Neural cell (in vitro differentiated cells): ENCODE data around the gene AANAT. TPM values are rescaled to one million over a fixed set of nuclear protein-coding genes. Genes with fewer than 3 reads are reported as not detected.

ENCODE experiments used
- H2AFZ ChIP-seq: fragments of 200-600, 300-800 bp; sonication (generic), shearing (Covaris generic); 2 replicates; pipeline ENCODE4 v1.6.0; 2014; ENCODE audit warnings: low read depth, mild to moderate bottlenecking, antibody characterized with exemption, low read length, moderate library complexity
- H3F3A ChIP-seq: fragments of 200-600 bp; shearing (Covaris generic); 2 replicates; pipeline ENCODE4 v1.6.1; 2016; ENCODE audit warnings: mild to moderate bottlenecking, moderate library complexity, mixed read lengths, antibody characterized with exemption, low read length; ENCODE audit not compliant: insufficient read depth, poor library complexity, severe bottlenecking
- H3K27ac ChIP-seq: fragments of 200-600, 300-800 bp; sonication (generic), shearing (Covaris generic); 2 replicates; pipeline ENCODE4 v1.5.1; 2014; ENCODE audit warnings: mild to moderate bottlenecking, low read length, moderate library complexity
- H3K27me3 ChIP-seq: fragments of 300-800, 200-600 bp; sonication (generic), shearing (Covaris generic); 2 replicates; pipeline ENCODE4 v1.6.0; 2014; ENCODE audit warnings: mild to moderate bottlenecking, low read depth, low read length, moderate library complexity; ENCODE audit not compliant: insufficient read depth
- H3K36me3 ChIP-seq: fragments of 300-800, 200-600 bp; sonication (generic), shearing (Covaris generic); 2 replicates; pipeline ENCODE4 v1.5.1; 2014; ENCODE audit warnings: mild to moderate bottlenecking, antibody characterized with exemption, low read length, moderate library complexity; ENCODE audit not compliant: insufficient read depth
- H3K4me2 ChIP-seq: fragments of 300-800, 200-600 bp; sonication (generic), shearing (Covaris generic); 2 replicates; pipeline ENCODE4 v1.6.0; 2014; ENCODE audit warnings: mild to moderate bottlenecking, low read length
- H3K4me3 ChIP-seq: fragments of 300-800, 200-600 bp; sonication (generic), shearing (Covaris generic); 2 replicates; pipeline ENCODE4 v1.5.1; 2014; ENCODE audit warnings: mild to moderate bottlenecking, low read length, moderate library complexity
- H3K79me2 ChIP-seq: fragments of 200-600 bp; shearing (Covaris generic); replicated peaks from 2 replicates; pipeline ENCODE4 v1.6.0; 2014; ENCODE audit warnings: mild to moderate bottlenecking, low read length, moderate library complexity; ENCODE audit not compliant: insufficient read depth
- H3K9ac ChIP-seq: fragments of 300-800, 200-600 bp; sonication (generic), shearing (Covaris generic); 2 replicates; pipeline ENCODE4 v1.6.1; 2016; ENCODE audit warnings: mild to moderate bottlenecking, low read length, mixed read lengths
- H3K9me2 ChIP-seq: fragments of 200-600 bp; shearing (Covaris generic); 2 replicates; pipeline ENCODE4 v1.6.1; 2016; ENCODE audit warnings: mild to moderate bottlenecking, low read length, mixed read lengths; ENCODE audit not compliant: insufficient read depth
- H3K9me3 ChIP-seq: fragments of 200-600, 300-800 bp; sonication (generic), shearing (Covaris generic); 2 replicates; pipeline ENCODE4 v1.6.1; 2016; ENCODE audit warnings: mild to moderate bottlenecking, mixed run types, low read length, moderate library complexity, mixed read lengths
- H4K20me1 ChIP-seq: fragments of 200-600 bp; shearing (Covaris generic); 2 replicates; pipeline ENCODE4 v1.6.1; 2016; ENCODE audit warnings: mild to moderate bottlenecking, mixed run types; ENCODE audit not compliant: insufficient read depth
- EP300 ChIP-seq: fragments of 450-650 bp; conservative IDR thresholded peaks from 2 replicates; pipeline ENCODE4 v1.6.1; 2014; ENCODE audit warnings: antibody characterized with exemption, mild to moderate bottlenecking, moderate library complexity; ENCODE audit not compliant: poor library complexity, severe bottlenecking
- EZH2 ChIP-seq: fragments of 200-600, 300-800 bp; shearing (Covaris generic), sonication (generic); IDR thresholded peaks from 2 replicates; pipeline ENCODE4 v1.6.1; 2014; ENCODE audit warnings: antibody characterized with exemption, low read length, borderline replicate concordance, mild to moderate bottlenecking; ENCODE audit not compliant: insufficient read depth, poor library complexity, severe bottlenecking
- MXI1 ChIP-seq: fragments of 450-650 bp; conservative IDR thresholded peaks from 2 replicates; pipeline ENCODE4 v1.6.1; 2014; ENCODE audit warnings: antibody characterized with exemption, mild to moderate bottlenecking; ENCODE audit not compliant: poor library complexity, severe bottlenecking
- POLR2AphosphoS5 ChIP-seq: IDR thresholded peaks from 2 replicates; pipeline ENCODE4 v1.6.1; 2012
- RAD21 ChIP-seq: fragments of 450-650 bp; conservative IDR thresholded peaks from 2 replicates; pipeline ENCODE4 v1.6.1; 2014; ENCODE audit warnings: antibody characterized with exemption, mild to moderate bottlenecking, moderate library complexity
- SMC3 ChIP-seq: fragments of 450-650 bp; conservative IDR thresholded peaks from 2 replicates; pipeline ENCODE4 v1.6.1; 2014; ENCODE audit warnings: antibody characterized with exemption, mild to moderate bottlenecking, moderate library complexity; ENCODE audit not compliant: poor library complexity
- TAF1 ChIP-seq: IDR thresholded peaks from 2 replicates; pipeline ENCODE4 v1.6.1; 2012; ENCODE audit warnings: low read depth
- polyA plus RNA-seq: library from polyadenylated mRNA; depleted of rRNA; stranded (reverse); fragments of >200 nt; gene quantifications from 2 replicates; pipeline ENCODE4 v1.2.3, GENCODE V29; 2014
- TF ChIP-seq, protein P1 (sequence below): fragments of 450-650 bp; IDR thresholded peaks from 2 replicates; pipeline ENCODE4 v1.5.1; 2014; ENCODE audit warnings: antibody characterized with exemption, mild to moderate bottlenecking, moderate library complexity; ENCODE audit not compliant: poor library complexity, severe bottlenecking
- TF ChIP-seq, protein P2 (sequence below): IDR thresholded peaks from 2 replicates; pipeline ENCODE4 v1.6.1; 2012; ENCODE audit warnings: borderline replicate concordance

Gene AANAT
- polyA plus RNA-seq, 1 donor from 2014 or later = not detected

DNA sequence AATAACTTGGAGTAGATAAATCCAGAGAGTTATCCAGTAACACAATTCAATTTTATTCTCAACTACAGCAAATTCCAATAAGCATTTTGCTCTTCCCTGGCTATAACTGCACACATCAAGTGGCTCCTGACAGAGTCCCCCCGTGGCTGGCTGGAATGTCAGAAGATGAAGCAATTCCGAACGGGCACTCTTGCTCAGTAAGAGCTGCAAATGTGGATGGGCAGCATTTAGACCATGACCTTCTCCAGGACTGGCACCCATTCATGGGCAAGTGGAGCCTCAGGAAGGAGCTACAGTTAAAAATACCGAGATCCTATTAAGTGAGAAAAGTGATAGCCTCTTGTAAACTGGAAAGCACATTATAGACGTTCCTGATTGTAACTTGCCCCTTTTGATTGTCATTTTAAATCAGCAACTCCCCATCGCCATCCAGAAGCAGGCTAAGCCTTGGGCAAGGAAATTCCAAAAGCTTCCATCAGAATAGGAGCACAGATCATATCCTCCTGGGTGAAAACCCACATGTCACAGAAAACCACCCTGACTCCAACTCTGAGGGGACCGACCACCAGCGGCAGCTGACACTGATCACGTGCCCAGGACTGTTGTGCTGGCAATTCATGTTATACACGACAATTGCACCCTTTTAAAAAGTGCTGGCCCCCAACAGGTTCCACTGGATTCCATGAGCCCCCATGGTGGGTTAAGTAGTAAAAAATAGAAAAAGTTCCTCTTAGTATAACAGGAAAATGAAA lies 21.5 kb upstream of the AANAT start (continued):
- no peak for TF ChIP-seq EZH2

DNA sequence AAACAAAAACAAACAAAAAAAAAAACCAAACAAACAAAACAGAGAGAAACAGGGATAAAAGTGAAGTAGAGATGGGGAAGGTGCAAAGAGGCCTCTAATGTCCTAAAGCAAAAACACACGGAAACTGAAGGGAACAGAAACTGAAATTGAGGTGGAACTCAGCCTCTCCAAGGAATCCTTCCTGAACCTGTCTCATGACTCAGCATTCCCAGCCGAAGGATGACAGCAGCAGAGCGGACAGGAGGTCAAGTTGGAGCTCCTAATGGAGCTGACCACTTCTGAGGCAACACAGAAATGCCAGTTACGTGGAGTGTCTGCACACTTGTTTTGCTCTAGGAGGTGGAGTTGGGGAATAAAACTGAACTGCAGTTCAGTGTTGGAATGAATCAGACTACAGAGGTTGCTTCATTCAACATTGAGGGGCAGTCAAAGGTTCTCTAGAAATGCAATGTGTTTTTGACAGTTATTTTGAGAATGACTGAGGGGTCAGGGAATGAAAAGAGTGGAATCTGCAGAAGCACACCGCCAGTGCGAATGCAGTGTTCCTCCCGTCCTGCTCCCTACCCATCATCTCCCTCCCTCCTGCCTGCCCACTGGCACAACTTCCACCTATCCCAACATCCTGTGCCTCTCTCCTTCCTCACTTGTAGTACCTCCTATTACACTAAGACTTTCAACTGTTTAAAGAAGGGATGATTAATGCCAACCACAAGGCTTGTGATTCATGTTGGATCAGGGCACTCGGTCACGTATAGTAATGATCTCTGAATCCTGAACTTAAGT lies 20.8 kb upstream of the AANAT start:
- no peaks in the 10 kb centered on the region for H3F3A ChIP-seq
- H3K27ac ChIP-seq = no peak overlapping the region
- no peak overlapping the region for H3K9ac ChIP-seq
- H3K79me2 ChIP-seq = peaks cover 86% of the 10 kb centered on the region
- TF ChIP-seq TAF1 = no peak
- TF ChIP-seq, protein P1, sequence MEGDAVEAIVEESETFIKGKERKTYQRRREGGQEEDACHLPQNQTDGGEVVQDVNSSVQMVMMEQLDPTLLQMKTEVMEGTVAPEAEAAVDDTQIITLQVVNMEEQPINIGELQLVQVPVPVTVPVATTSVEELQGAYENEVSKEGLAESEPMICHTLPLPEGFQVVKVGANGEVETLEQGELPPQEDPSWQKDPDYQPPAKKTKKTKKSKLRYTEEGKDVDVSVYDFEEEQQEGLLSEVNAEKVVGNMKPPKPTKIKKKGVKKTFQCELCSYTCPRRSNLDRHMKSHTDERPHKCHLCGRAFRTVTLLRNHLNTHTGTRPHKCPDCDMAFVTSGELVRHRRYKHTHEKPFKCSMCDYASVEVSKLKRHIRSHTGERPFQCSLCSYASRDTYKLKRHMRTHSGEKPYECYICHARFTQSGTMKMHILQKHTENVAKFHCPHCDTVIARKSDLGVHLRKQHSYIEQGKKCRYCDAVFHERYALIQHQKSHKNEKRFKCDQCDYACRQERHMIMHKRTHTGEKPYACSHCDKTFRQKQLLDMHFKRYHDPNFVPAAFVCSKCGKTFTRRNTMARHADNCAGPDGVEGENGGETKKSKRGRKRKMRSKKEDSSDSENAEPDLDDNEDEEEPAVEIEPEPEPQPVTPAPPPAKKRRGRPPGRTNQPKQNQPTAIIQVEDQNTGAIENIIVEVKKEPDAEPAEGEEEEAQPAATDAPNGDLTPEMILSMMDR = no peak
- no peak for TF ChIP-seq EZH2
- TF ChIP-seq, protein P2, sequence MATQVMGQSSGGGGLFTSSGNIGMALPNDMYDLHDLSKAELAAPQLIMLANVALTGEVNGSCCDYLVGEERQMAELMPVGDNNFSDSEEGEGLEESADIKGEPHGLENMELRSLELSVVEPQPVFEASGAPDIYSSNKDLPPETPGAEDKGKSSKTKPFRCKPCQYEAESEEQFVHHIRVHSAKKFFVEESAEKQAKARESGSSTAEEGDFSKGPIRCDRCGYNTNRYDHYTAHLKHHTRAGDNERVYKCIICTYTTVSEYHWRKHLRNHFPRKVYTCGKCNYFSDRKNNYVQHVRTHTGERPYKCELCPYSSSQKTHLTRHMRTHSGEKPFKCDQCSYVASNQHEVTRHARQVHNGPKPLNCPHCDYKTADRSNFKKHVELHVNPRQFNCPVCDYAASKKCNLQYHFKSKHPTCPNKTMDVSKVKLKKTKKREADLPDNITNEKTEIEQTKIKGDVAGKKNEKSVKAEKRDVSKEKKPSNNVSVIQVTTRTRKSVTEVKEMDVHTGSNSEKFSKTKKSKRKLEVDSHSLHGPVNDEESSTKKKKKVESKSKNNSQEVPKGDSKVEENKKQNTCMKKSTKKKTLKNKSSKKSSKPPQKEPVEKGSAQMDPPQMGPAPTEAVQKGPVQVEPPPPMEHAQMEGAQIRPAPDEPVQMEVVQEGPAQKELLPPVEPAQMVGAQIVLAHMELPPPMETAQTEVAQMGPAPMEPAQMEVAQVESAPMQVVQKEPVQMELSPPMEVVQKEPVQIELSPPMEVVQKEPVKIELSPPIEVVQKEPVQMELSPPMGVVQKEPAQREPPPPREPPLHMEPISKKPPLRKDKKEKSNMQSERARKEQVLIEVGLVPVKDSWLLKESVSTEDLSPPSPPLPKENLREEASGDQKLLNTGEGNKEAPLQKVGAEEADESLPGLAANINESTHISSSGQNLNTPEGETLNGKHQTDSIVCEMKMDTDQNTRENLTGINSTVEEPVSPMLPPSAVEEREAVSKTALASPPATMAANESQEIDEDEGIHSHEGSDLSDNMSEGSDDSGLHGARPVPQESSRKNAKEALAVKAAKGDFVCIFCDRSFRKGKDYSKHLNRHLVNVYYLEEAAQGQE = no peak
- no peak for TF ChIP-seq MXI1
- TF ChIP-seq EP300 = no peak
- no peak for TF ChIP-seq SMC3
- TF ChIP-seq RAD21 = no peak
- H3K9me3 ChIP-seq = no peaks in the 10 kb centered on the region
- H3K27me3 ChIP-seq = no peaks in the 10 kb centered on the region
- peaks cover 6% of the 10 kb centered on the region for H4K20me1 ChIP-seq
- H3K4me2 ChIP-seq = no peak overlapping the region
- no peak overlapping the region for H3K4me3 ChIP-seq
- H2AFZ ChIP-seq = no peak overlapping the region
- H3K36me3 ChIP-seq = no peaks in the 10 kb centered on the region
- H3K9me2 ChIP-seq = no peaks in the 10 kb centered on the region

DNA sequence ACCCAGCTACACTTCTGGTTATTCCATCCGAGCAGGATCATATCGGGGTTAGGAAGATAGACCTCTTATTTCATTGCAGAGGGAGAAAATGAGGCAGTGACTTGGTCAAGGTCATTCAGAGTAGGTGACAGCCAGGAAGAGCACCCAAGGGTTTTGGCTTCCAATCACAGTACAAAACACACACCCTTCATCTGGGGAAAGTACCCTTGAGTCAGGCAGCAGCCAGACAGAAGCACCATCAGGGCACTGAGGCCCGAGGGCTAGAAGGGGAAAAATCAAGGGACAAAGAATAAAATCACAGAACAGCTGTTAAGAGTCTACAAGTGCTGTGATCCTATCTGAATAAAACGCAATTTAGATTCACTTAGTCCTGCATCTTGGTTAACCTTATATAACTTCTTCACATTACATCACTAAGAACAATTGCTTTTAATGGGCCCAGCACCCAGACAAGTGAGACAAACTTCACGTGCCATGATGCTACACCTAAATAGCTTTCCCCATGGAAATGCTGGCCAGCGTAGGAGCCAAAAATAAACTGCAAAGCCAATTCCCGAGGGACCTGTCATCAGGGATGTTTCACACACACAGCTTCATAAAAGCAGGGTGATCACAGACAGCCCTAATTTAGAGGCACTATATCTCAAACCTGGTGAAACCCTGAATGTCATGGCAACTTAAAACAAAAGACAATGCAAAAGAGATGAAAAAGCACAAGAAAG lies 19.3 kb upstream of the AANAT start:
- Histone ChIP-seq H2AFZ (no peak overlapping the region), H3K27ac (no peak overlapping the region), H3K9me3 (no peaks in the 10 kb centered on the region), H3K4me3 (peak overlapping the region; percentile 44), H3K4me2 (no peak overlapping the region), H3K9me2 (no peaks in the 10 kb centered on the region), H3K9ac (no peak overlapping the region), H4K20me1 (peaks cover 6% of the 10 kb centered on the region), H3K27me3 (no peaks in the 10 kb centered on the region), H3K79me2 (peaks cover 82% of the 10 kb centered on the region), H3K36me3 (no peaks in the 10 kb centered on the region), H3F3A (no peaks in the 10 kb centered on the region)
- TF ChIP-seq EP300 = no peak
- no peak for TF ChIP-seq TAF1
- no peak for TF ChIP-seq EZH2
- no peak for TF ChIP-seq SMC3
- no peak for TF ChIP-seq POLR2AphosphoS5
- TF ChIP-seq, protein P2 = no peak
- no peak for TF ChIP-seq MXI1
- TF ChIP-seq RAD21 = no peak
- TF ChIP-seq, protein P1 = no peak
